ENCODE measurements around the gene POU3F2.

DNA sequence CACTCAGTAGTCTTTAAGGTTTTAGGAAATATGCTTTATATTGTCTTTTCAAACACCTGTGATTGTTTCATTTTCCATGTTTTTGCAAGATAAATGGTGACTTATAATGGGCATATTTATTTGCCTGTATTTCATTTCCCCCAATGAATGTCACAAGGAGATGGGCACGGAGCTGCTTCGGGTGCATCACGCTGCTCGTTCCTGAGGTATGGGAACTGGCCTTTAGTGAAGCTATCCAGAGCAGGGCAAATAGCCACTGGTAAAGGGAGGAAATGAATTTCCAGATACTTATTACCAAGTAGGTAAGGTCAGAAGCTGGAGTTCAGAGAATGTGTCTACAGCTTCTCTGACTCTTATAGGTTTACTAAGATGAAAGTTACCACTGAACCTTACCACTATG, 3.7 kb downstream of the POU3F2 start:
- TF ChIP-seq, protein P1, sequence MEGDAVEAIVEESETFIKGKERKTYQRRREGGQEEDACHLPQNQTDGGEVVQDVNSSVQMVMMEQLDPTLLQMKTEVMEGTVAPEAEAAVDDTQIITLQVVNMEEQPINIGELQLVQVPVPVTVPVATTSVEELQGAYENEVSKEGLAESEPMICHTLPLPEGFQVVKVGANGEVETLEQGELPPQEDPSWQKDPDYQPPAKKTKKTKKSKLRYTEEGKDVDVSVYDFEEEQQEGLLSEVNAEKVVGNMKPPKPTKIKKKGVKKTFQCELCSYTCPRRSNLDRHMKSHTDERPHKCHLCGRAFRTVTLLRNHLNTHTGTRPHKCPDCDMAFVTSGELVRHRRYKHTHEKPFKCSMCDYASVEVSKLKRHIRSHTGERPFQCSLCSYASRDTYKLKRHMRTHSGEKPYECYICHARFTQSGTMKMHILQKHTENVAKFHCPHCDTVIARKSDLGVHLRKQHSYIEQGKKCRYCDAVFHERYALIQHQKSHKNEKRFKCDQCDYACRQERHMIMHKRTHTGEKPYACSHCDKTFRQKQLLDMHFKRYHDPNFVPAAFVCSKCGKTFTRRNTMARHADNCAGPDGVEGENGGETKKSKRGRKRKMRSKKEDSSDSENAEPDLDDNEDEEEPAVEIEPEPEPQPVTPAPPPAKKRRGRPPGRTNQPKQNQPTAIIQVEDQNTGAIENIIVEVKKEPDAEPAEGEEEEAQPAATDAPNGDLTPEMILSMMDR (conservative IDR thresholded peaks at IDR 0.05; ENCODE audit: low read depth, low read length): no peak
- TF ChIP-seq EZH2 (IDR thresholded peaks at IDR 0.05; ENCODE audit: borderline replicate concordance, low read depth, low read length, poor library complexity, severe bottlenecking): no peak

Measured in A673 (cell line).